SK-N-SH (cell line): Measurements from ENCODE around the gene MELTF.

Source experiments
- CTCF ChIP-seq: fragments of 200-600 bp; sonication (generic); IDR thresholded peaks from 2 replicates; pipeline ENCODE4 v1.6.1; 2017; ENCODE audit warnings: antibody characterized with exemption, mild to moderate bottlenecking, moderate library complexity
- EZH2phosphoT487 ChIP-seq: fragments of 200-600 bp; sonication (generic); IDR thresholded peaks from 2 replicates; pipeline ENCODE4 v1.6.1; 2017; ENCODE audit warnings: low read depth, mixed run types, mild to moderate bottlenecking, antibody characterized with exemption, moderate library complexity, borderline replicate concordance
- MXI1 ChIP-seq: IDR thresholded peaks from 2 replicates; pipeline ENCODE4 v1.6.1; 2012; ENCODE audit warnings: mild to moderate bottlenecking, low read depth, low read length, improper control_type of control experiment
- PBX3 ChIP-seq: IDR thresholded peaks from 2 replicates; pipeline ENCODE4; 2012
- POLR2AphosphoS5 ChIP-seq: IDR thresholded peaks from 2 replicates; pipeline ENCODE4 v1.6.1; 2012; ENCODE audit warnings: low read depth, low read length

DNA sequence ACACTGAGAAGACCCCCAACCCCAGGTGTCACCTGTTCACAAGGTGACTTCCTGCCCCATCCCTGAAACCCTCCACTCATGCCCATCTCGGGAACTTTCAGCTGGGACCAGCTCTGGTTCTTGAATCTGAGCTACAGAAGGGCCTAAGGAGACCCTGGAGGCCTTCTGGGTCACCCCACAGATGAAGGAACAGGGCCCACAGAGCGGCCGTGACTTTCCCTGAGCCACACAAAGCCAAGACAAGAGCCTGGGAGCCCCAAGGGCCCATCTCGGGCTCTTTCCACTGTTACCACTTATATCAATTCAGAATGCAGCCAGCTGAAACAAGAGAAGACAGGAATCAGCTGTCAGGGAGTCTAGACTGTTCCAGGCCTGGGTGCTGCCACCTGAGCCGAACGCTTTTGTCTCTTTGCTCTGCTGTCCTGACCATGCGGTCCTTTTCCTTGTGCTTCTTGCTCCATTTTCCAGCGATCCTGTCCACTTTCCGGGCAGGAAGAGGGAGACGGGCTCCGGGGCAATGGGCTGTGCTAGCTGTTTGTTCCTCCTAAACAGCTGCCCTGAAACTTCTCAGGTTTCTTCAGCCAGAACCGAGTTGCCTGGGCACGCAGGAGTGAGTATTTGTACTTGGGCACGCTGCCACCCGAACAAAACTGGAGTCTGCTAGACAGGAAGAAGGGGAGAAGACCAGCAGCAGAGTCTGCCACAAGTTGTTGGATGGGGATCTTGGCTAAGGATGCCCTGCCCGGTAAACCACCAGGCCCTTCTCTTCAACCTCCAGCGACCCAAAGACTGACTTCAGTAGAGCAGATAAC is 33.0 kb downstream of the MELTF start:
- TF ChIP-seq MXI1 (no peak), CTCF (no peak), POLR2AphosphoS5 (no peak), PBX3 (no peak), EZH2phosphoT487 (no peak)
